ENCODE results near the gene CCP110.

The CCP110 gene

DNA sequence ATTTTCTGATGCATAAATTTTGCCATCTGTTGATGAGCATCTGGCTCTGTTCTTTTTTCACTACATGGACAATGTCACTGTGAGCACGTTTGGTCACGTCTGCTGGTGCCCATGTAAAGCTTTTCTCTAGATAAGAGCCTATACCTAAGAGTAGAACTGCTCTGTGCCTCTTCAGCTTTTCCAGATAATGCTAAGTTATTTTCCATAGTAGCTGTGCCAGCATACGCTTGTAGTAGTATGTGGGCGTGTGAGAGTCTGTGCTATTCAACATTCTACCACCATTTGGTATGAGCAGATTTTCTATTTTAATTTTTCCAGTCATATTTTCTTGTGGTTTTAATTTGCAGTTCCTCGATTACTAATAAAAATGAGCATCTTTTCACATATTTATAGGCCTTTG lies 64.9 kb downstream of the CCP110 start:
- peaks cover 12% of the 10 kb centered on the region for H3K4me1 Mint-ChIP-seq (ENCODE audit: low read depth)
- H3K36me3 Mint-ChIP-seq, result peaks cover 13% of the 10 kb centered on the region
- peak overlapping the region; percentile 46 for H3K27ac Mint-ChIP-seq
- H3K27me3 Mint-ChIP-seq, result no peaks in the 10 kb centered on the region
- H3K9me3 Mint-ChIP-seq (ENCODE audit: low read depth), result no peaks in the 10 kb centered on the region
- H3K4me3 Mint-ChIP-seq, result no peak overlapping the region

DNA sequence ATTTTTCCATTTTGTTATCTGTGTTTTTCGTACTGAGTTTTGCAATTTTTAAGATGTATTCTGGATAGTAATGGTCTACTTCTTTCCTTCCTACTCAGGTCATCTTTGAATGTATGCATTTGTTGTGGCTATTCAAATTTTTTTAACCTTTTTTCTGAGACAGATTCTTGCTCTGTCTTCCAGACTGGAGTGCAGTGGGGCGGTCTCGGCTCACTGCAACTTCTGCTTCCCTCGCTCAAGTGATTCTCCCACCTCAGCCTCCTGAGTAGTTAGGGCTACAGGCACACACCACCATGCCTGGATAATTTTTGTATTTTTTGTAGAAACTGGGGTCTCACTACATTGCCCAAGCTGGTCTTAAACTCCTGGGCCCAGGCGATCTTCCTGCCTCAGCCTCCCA lies 65.4 kb downstream of the CCP110 start:
- peaks cover 13% of the 10 kb centered on the region for H3K36me3 Mint-ChIP-seq
- H3K4me3 Mint-ChIP-seq, result no peak overlapping the region
- no peaks in the 10 kb centered on the region for H3K9me3 Mint-ChIP-seq (ENCODE audit: low read depth)
- H3K27me3 Mint-ChIP-seq, result no peaks in the 10 kb centered on the region
- H3K27ac Mint-ChIP-seq, result no peak overlapping the region
- H3K4me1 Mint-ChIP-seq (ENCODE audit: low read depth), result peaks cover 10% of the 10 kb centered on the region

DNA sequence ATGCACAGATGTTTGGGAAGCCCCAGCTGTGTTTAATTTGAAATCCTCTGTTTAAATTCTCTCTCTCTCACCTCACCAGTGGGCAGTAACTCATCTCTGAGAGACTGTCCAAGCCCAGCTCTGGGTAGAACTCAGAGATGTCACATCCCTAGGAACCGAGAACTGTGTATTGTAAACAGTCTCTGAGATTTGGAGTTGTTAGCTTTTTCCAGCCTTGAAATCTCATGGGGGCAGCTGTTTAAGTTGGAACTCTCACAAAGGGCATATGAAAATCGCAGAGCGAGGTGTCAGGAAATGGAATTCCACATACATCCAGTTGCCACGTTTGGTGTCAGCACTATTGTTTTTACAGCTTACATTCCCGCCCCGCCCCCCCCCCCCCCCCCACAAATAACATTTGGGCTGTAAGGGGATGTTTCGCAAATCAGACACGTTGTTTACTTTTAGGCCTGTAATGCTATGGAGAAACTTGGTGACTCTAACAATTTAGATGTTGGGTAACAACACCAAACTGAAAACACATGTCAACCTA lies 66.1 kb downstream of the CCP110 start:
- H3K4me1 Mint-ChIP-seq (ENCODE audit: low read depth), result peaks cover 8% of the 10 kb centered on the region
- H3K4me3 Mint-ChIP-seq, result no peak overlapping the region
- H3K36me3 Mint-ChIP-seq, result peaks cover 12% of the 10 kb centered on the region
- no peaks in the 10 kb centered on the region for H3K9me3 Mint-ChIP-seq (ENCODE audit: low read depth)
- H3K27me3 Mint-ChIP-seq, result no peaks in the 10 kb centered on the region
- H3K27ac Mint-ChIP-seq, result no peak overlapping the region

DNA sequence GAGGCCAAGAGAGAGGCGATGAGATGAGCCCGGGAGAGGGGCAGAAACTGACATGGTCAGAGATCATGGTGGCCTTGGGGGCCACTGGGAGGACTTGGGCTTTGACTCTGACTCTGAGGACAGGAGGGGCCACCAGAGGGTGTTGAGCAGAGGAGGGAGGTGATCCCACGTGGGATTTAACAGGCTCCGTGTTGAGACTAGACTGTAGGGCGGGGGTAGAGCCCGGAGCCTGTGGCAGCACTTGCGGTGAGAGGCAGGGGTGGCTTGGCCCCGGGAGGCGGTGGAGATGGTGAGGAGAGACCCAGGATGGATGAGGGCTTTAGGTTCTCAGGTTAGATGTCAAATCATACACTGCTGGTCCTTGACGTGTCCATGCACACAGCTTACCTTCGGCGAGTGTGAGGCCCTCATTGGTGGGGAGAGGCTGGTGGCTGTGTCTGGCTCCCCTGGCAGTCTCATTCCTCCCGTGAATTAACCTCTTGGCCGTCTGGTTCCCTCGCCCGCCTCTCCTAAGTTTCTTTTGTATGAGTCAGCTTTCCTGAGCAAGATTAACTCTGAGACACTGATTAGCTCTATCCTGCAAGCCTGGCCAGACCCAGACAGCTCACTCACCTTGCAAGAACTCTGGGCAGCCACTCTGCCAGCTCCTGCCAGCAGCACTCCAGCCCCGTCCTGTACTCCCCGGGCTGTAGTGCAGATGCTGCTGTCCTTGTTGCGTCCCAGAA lies 71.5 kb downstream of the CCP110 start:
- no peaks in the 10 kb centered on the region for H3K4me1 Mint-ChIP-seq (ENCODE audit: low read depth)
- peaks cover 9% of the 10 kb centered on the region for H3K36me3 Mint-ChIP-seq
- H3K27me3 Mint-ChIP-seq, result no peaks in the 10 kb centered on the region
- H3K9me3 Mint-ChIP-seq (ENCODE audit: low read depth), result no peaks in the 10 kb centered on the region
- H3K27ac Mint-ChIP-seq, result no peak overlapping the region
- H3K4me3 Mint-ChIP-seq, result no peak overlapping the region

DNA sequence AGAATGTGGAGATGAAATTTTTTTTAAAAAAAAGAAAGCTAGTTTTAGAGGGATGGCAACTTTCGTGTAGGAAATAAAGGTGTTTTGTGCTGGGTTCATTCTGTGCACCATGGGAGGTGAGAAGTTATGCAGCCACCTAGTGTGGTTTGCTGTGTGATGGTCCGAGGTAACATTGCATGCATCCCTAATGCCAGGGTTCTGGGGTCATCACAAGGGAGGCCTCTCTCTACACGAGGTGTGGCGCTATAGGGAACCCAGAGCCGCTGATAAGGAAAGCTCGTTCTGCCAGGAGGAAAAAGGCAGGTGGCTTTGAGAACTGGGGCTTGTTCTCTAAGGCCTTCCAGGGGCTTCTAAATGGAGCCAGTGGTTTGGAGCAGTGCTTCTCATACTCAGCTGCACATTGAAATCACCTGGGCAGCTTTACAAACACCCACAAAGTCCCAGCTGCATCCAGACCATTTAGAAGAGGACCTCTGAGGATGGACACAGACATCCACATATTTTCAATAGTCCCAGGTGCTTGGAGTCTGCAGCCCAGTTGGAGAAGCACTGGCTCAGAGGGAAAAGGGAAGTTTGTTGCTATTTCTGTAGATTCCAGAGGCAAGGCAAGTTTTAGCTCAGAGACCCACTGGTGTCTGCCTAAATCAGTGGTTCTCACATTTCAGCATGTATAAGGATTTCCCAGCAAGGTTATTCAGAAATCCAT lies 75.2 kb downstream of the CCP110 start:
- Mint-ChIP-seq H3K9me3 (ENCODE audit: low read depth) (no peaks in the 10 kb centered on the region), H3K4me3 (no peak overlapping the region), H3K27me3 (no peaks in the 10 kb centered on the region), H3K4me1 (ENCODE audit: low read depth) (no peaks in the 10 kb centered on the region), H3K27ac (no peak overlapping the region), H3K36me3 (peaks cover 12% of the 10 kb centered on the region)

DNA sequence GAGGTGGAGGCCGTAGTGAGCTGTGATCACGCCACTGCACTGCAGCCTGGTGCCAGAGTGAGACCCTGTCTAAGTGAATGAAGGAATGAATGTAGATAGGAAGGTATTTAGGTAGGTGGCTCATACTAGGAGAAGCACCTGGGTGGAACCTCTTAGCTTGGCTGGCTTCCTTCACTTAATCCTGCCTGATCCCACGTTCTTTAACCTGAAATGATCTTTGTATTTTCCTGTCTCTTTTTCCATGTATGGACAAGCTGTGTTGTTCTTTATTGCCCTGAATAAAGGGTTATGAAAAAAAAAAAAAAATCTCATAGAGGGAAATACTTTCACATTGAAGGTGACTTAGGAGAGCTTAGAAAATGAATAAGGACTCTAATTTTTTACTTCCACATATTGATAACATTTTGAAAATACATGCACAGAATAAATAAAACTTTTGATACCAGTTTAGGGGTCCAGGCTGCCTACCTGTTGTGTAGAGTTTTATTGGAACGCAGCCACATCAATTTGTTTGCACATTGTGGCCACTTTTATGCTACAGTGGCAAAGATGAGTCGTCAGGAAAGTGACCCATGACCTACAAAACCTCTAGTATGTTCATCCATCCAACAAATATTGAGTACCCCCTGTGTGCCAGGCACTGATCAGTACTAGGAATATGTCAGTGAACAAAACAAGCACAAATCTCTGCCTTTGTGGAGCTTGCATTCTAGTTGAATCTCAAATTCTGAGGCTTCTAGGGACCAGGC lies 76.4 kb downstream of the CCP110 start:
- Mint-ChIP-seq H3K9me3 (ENCODE audit: low read depth) (no peaks in the 10 kb centered on the region), H3K4me1 (ENCODE audit: low read depth) (no peaks in the 10 kb centered on the region), H3K27ac (no peak overlapping the region), H3K4me3 (no peak overlapping the region), H3K27me3 (no peaks in the 10 kb centered on the region), H3K36me3 (peaks cover 19% of the 10 kb centered on the region)

DNA sequence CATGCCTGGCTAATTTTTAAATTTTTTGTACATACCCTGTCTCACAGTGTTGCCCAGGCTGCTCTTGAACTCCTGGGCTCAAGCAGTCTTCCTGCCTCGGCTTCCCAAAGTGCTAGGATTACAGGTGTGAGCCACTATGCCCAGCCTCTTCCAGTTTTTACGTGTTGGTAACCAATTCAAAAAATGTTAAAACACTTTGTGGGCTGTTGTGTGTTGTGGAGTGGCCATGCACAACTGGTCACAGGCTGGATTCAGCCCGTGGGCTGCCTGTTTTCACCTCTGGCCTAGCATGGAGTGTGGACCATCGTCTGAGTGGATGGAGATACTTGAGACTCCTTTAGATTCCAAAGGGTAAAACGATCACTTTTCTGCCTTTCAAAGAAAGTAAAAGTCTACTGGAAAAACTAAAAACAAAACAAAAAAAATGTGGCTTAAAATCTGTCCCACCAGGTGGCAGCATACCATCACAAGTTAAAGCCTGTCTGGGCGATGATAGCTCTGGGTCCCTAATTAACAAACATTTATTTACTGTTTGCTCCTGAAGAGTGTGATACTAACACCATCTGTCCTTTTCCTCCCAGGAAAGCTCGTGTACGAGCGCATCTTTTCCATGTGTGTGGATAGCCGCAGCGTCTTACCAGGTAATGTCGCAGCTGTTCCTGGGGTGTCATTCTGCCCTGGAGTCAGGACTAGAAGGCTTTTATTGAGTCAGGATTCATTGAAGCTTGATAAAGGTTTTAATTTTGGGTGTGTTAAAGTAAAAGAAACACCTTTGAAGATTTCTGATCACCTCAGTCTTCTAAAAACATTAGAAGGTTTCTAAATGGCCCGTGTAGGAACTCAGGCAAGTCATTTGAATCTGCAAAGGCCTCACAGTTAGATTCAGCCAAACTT lies 77.6 kb downstream of the CCP110 start:
- H3K27me3 Mint-ChIP-seq, result no peaks in the 10 kb centered on the region
- peaks cover 28% of the 10 kb centered on the region for H3K36me3 Mint-ChIP-seq
- H3K27ac Mint-ChIP-seq, result no peak overlapping the region
- H3K4me3 Mint-ChIP-seq, result no peak overlapping the region
- no peaks in the 10 kb centered on the region for H3K4me1 Mint-ChIP-seq (ENCODE audit: low read depth)
- peaks cover 9% of the 10 kb centered on the region for H3K9me3 Mint-ChIP-seq (ENCODE audit: low read depth)

All from activated naive CD8-positive, alpha-beta T cell (primary cell).